ENCODE measurements around the gene TRAPPC14. TPM values are rescaled to one million over a fixed set of nuclear protein-coding genes. Genes with fewer than 3 reads are reported as not detected.
A peak's percentile ranks its signal among the peaks of the same experiment; 100 is the strongest.

TRAPPC14 gene
- total RNA-seq, 2 experiments from 2014 or later: 54.0 to 54.6 TPM

DNA sequence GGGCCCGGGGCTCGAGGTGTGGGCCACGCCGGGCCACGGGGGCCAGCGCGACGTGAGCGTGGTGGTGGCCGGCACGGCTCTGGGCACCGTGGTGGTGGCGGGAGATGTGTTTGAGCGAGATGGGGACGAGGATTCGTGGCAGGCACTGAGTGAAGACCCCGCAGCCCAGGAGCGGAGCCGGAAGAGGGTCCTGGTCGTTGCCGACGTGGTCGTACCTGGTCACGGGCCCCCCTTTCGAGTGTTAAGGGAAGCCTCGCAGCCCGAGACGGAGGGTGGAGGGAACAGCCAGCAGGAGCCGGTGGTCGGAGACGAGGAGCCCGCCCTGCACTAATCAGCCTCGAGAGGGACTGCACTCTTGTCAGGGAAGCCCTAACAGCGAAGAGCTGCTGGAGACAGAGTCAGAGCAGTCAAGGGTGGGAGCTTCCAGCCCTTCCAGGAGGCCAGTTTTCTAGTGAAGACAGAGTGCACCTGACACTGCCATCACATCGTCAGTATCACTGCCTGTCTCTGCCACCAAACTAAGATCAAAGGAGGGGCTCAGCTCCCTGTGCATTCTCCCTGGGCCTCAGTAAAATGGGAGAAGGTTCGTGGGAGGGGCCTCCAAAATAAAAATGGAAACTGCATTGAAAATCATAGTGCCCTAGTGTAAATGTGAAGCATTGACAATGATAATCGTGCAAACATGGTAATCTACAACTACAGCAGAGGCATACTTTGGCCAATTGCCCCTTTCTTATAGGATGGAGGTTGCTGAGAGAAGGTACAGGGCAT, 30.5 kb downstream of the TRAPPC14 start:
- Mint-ChIP-seq H3K27me3 (no peaks in the 10 kb centered on the region), H3K36me3 (ENCODE audit: low read depth) (peaks cover 19% of the 10 kb centered on the region), H3K4me3 (peak overlapping the region; percentile 100), H3K9me3 (no peaks in the 10 kb centered on the region), H3K4me1 (peaks cover 55% of the 10 kb centered on the region), H3K27ac (peak overlapping the region; percentile 89)
- ChIA-PET CTCF (interaction anchor here (0.5 to 5.9 kb wide), 11 partner anchors 6 to 1237 kb away, joined by 3 to 39 read pairs (median 4); partner anchors contain the start of genes CNPY4 and MCM7), POLR2A (no interaction called here)
- DNase-seq: peak; percentile 23

DNA sequence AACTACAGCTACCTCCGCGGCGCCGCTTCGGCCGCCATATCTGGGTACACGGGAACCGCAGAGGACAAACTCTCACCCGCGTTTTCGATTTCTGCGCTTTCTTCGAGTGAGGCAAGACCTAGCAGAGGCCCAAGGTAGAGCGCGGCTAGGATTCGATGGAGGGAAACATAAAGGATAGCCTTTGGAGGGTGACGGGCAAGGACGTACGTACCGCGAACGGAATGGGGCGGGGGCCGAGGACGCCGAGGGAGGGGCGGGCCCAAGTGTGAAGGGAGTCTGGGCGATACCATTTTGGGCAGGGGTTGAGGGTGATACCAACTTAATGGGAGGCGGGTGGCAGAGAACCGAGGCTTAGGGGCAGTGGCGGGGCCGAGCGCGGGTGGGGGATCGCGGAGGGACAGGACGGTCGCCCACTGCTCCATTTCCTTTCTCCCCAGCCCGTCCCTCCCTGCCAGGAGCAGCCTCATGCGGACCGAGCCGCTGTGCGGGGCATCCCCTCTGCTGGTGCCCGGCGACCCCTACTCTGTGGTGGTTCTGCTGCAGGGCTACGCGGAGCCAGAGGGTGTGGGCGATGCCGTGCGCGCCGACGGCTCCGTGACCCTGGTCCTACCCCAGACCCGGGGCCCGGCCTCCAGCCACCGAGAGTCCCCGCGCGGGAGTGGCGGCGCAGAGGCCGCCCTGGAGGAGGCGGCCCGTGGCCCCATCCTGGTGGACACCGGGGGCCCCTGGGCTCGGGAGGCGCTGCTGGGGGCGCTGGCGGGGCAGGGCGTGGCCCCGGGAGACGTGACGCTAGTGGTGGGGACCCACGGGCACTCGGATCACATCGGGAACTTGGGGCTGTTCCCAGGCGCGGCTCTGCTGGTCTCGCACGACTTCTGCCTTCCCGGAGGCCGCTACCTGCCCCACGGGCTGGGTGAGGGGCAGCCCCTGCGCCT, 31.3 kb downstream of the TRAPPC14 start, which contains the start of gene MBLAC1:
Gene MBLAC1 (plus strand): TSS at position 37 of the 935 bp plus-strand sequence. CDS start 429 bp downstream, at position 466.
- DNase-seq: peak; percentile 93
- Mint-ChIP-seq H3K27me3 (no peaks in the 10 kb centered on the region), H3K36me3 (ENCODE audit: low read depth) (peaks cover 27% of the 10 kb centered on the region), H3K9me3 (no peaks in the 10 kb centered on the region), H3K4me3 (peak within 1 kb of the TSS; percentile 100), H3K4me1 (peaks cover 51% of the 10 kb centered on the region), H3K27ac (peak within 1 kb of the TSS; percentile 100)
- CTCF ChIA-PET: interaction anchor here (0.6 to 5.9 kb wide), 12 partner anchors 13 to 497 kb away, joined by 3 to 39 read pairs (median 4); no protein-coding TSS in a partner anchor
- POLR2A ChIA-PET: interaction anchor here (0.7 kb wide), 1 partner anchor 27 kb away, joined by 3 read pairs; no protein-coding TSS in a partner anchor

DNA sequence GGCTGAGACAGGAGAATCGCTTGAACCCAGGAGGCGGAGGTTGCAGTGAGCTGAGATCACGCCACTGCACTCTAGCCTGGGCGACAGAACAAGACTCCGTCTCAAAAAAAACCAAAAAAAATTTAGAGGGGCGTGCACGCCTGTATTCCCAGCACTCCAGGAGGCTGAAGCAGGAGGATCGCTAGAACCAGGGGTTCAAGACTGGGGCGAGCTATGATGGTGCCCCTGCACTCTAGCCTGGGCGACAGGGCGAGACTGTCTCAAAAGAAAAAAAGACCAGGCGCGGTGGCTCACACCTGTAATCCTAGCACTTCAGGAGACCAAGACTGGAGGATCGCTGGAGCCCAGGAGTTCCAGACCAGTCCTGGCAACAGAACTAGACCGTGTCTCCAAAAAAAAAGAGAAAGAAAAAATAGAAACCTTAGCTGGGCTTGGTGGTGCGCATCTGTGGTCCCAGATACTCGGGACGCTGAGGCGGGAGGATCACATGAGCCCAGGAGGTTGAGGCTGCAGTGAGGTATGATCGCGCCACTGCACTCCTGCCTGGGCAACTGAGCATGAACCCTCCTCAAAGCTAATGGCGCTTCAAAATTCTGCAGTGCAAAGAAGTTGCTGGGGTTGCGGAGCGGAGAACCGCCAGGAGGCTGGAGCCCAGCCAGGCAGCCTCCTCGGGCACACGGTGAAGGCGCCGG, 32.1 kb downstream of the TRAPPC14 start:
- H3K27me3 Mint-ChIP-seq: no peaks in the 10 kb centered on the region
- no peaks in the 10 kb centered on the region for H3K9me3 Mint-ChIP-seq
- CTCF ChIA-PET: interaction anchor here (0.5 to 1.1 kb wide), 10 partner anchors 21 to 496 kb away, joined by 3 to 7 read pairs (median 4); no protein-coding TSS in a partner anchor
- no peak for DNase-seq
- peaks cover 50% of the 10 kb centered on the region for H3K4me1 Mint-ChIP-seq
- POLR2A ChIA-PET: interaction anchor here (0.6 to 0.7 kb wide), 2 partner anchors 26 to 171 kb away, joined by 3 read pairs; no protein-coding TSS in a partner anchor
- peak overlapping the region; percentile 100 for H3K27ac Mint-ChIP-seq
- peak overlapping the region; percentile 100 for H3K4me3 Mint-ChIP-seq
- H3K36me3 Mint-ChIP-seq (ENCODE audit: low read depth): peaks cover 30% of the 10 kb centered on the region

DNA sequence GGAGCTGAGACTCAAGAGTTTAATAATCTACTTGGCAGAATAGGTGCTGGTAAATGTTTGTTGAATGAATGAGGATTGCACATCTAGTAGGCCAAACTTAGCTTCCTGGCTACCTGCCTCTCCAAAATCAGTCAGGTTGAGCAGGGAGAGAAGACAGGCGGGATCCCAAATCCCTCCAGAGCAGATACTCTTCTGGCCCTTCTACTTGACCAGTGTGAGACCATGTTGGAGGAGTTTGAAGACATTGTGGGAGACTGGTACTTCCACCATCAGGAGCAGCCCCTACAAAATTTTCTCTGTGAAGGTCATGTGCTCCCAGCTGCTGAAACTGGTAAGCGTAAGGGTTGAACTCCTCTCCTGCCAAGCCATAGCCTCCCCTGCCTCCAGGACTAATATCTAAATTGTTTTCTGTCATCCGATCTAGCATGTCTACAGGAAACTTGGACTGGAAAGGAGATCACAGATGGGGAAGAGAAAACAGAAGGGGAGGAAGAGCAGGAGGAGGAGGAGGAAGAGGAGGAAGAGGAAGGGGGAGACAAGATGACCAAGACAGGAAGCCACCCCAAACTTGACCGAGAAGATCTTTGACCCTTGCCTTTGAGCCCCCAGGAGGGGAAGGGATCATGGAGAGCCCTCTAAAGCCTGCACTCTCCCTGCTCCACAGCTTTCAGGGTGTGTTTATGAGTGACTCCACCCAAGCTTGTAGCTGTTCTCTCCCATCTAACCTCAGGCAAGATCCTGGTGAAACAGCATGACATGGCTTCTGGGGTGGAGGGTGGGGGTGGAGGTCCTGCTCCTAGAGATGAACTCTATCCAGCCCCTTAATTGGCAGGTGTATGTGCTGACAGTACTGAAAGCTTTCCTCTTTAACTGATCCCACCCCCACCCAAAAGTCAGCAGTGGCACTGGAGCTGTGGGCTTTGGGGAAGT, 34.0 kb downstream of the TRAPPC14 start:
- H3K4me1 Mint-ChIP-seq: peaks cover 47% of the 10 kb centered on the region
- H3K9me3 Mint-ChIP-seq: no peaks in the 10 kb centered on the region
- ChIA-PET POLR2A (no interaction called here), CTCF (interaction anchor here (0.6 to 5.2 kb wide), 8 partner anchors 6 to 130 kb away, joined by 3 to 36 read pairs (median 4); partner anchors contain the start of genes AP4M1, MCM7 and PVRIG)
- H3K27ac Mint-ChIP-seq: peak overlapping the region; percentile 100
- no peak for DNase-seq
- peaks cover 30% of the 10 kb centered on the region for H3K36me3 Mint-ChIP-seq (ENCODE audit: low read depth)
- peak overlapping the region; percentile 100 for H3K4me3 Mint-ChIP-seq
- no peaks in the 10 kb centered on the region for H3K27me3 Mint-ChIP-seq

DNA sequence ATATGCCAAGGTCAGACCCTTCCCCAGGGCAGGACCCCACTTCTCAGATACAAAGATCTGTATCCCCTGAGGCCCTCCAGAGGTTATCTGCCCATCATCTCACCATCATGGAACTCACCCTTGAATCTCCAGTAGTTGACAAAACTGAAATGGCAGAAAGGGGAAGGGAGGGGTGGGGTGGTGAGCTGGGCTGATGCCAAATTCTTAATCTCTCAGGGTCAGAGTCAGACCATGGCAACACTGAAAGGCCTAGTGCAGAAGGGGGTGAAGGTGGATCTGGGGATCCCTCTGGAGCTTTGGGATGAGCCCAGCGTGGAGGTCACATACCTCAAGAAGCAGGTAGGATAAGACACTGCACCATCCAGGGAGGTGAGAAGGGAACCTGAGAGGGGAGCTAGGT, 36.0 kb downstream of the TRAPPC14 start:
- DNase-seq: no peak
- H3K27ac Mint-ChIP-seq: peak overlapping the region; percentile 19
- no peaks in the 10 kb centered on the region for H3K27me3 Mint-ChIP-seq
- H3K4me3 Mint-ChIP-seq: no peak overlapping the region
- CTCF ChIA-PET: interaction anchor here (0.6 to 5.2 kb wide), 3 partner anchors 8 to 447 kb away, joined by 3 to 36 read pairs (median 4); no protein-coding TSS in a partner anchor
- peaks cover 37% of the 10 kb centered on the region for H3K36me3 Mint-ChIP-seq (ENCODE audit: low read depth)
- H3K4me1 Mint-ChIP-seq: peaks cover 49% of the 10 kb centered on the region
- POLR2A ChIA-PET: no interaction called here
- no peaks in the 10 kb centered on the region for H3K9me3 Mint-ChIP-seq

DNA sequence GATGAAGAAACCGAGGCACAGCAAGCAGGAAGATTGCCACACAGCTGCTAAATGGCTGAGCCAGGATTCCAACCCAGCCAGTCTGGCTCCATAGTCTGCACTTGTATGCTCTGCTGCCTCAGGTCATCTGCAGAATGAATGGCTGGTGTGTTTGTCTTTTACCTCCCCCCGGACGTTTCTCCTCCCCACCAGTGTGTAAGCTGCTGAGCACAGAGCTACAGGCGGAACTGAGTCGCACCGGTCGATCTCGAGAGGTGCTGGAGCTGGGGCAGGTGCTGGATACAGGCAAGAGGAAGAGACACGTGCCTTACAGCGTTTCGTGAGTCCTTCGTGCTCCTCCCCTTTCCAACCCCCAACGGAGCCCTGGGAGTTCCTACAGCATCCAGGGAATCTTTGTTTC, 36.5 kb downstream of the TRAPPC14 start:
- Mint-ChIP-seq H3K36me3 (ENCODE audit: low read depth) (peaks cover 37% of the 10 kb centered on the region), H3K27ac (no peak overlapping the region), H3K4me1 (peaks cover 49% of the 10 kb centered on the region), H3K4me3 (no peak overlapping the region), H3K9me3 (no peaks in the 10 kb centered on the region), H3K27me3 (no peaks in the 10 kb centered on the region)
- ChIA-PET POLR2A (no interaction called here), CTCF (interaction anchor here (0.6 to 5.2 kb wide), 5 partner anchors 9 to 446 kb away, joined by 3 to 36 read pairs (median 4); partner anchors contain the start of genes AP4M1, MCM7 and ZCWPW1)
- no peak for DNase-seq

DNA sequence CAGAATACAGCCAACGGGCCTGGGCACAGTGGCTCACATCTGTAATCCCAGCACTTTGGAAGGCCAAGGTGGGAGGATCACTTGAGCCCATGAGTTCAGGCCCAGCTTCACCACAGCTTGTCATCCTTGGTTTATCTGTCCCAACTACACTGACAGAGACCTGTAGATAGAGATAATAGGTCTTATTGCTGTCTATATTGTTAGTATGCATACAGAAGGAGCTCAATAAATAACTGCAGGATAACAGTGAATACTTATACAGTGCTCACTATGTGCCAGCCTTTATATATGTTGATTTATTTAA, 37.8 kb downstream of the TRAPPC14 start:
- CTCF ChIA-PET: interaction anchor here (0.7 to 5.2 kb wide), 5 partner anchors 10 to 308 kb away, joined by 3 to 36 read pairs (median 3); partner anchors contain the start of genes AP4M1, MCM7 and ZCWPW1
- Mint-ChIP-seq H3K27ac (peak overlapping the region; percentile 99), H3K9me3 (no peaks in the 10 kb centered on the region), H3K36me3 (ENCODE audit: low read depth) (peaks cover 31% of the 10 kb centered on the region), H3K4me1 (peaks cover 38% of the 10 kb centered on the region), H3K4me3 (peak overlapping the region; percentile 83), H3K27me3 (no peaks in the 10 kb centered on the region)
- POLR2A ChIA-PET: no interaction called here
- no peak for DNase-seq

DNA sequence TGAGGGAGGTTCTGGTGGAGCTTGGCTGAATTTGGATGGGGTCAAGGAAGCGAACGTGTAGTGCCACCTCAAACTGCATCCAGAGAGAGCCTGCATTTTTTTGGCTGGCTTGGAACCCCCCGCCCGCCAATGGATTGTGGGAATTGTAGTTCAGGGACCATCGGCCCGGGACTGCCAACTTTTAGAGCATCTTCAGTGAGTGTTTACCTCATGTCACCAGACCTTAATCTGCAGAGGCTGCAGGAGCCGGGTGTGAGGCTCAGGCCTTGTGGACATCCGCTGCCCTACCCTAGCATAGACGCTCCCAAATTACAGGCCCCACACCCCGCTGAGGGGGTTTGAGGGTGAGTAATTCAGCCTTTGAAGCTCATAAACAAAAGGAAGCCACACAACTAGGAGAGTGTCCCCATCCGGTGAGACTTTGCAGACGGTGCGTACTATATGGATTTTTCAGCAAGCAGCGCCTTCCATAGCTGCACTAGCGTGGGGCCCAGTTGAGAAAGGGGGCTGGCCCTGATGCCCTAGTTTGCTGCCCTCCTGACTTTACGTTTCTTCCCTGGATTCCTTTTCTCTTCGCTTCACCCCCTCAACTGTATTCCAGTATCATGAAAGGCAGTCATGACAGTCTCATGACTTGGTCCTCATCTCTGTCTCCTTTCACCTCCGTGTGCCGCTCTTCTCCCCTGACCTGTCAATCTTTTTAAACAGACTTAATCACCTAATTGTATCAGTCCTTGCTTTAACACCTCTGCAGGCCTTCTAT, 38.4 kb downstream of the TRAPPC14 start:
- Mint-ChIP-seq H3K4me1 (peaks cover 34% of the 10 kb centered on the region), H3K4me3 (peak overlapping the region; percentile 83), H3K27ac (peak overlapping the region; percentile 99), H3K9me3 (no peaks in the 10 kb centered on the region), H3K36me3 (ENCODE audit: low read depth) (peaks cover 30% of the 10 kb centered on the region), H3K27me3 (no peaks in the 10 kb centered on the region)
- CTCF ChIA-PET: interaction anchor here (0.7 to 5.2 kb wide), 4 partner anchors 11 to 38 kb away, joined by 3 to 36 read pairs (median 4); partner anchors contain the start of genes AP4M1 and MCM7
- POLR2A ChIA-PET: no interaction called here
- peak; percentile 77 for DNase-seq

DNA sequence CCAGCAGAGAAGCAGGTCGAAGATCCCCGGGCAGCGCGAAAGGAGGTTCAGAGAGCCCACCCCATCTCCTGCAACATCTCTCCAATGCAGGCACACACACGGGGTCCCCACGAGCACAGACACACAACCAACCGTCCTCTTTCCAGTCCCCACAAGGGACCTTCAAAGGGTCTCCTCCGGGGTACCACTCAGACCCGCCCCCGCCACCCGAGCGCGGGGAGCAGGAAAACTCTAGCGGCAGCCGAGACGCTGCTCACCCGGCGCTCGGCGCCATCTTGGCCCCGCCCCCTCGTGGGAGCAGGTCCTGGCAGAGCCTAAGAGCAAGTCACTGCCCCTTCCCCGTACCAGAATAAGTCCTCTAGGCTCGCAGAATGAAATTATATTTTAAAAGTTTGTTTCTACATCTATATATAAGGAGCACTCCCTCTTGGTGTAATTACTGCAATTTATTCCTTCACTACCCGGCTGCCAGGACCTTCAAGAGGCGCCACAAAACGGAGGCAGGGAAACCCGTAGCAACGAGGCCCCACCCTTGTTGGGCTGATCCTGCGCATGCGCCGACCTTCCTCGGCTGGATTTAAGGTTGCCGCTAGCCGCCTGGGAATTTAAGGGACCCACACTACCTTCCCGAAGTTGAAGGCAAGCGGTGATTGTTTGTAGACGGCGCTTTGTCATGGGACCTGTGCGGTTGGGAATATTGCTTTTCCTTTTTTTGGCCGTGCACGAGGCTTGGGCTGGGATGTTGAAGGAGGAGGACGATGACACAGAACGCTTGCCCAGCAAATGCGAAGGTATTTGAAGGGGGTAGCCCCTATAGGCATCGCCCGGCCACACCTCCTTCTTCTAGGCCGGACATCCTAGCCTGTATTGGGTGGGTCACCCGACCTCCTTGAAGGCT, 39.2 kb downstream of the TRAPPC14 start, which contains the start of the genes CNPY4 and TAF6:
Gene CNPY4 (plus strand): TSS at position 563 of the 898 bp plus-strand sequence. CDS start 111 bp downstream, at position 674.
Gene TAF6 (minus strand): TSS at position 287 of the 898 bp plus-strand sequence. CDS start 5,149 bp downstream, outside the sequence.
- CTCF ChIA-PET: interaction anchor here (5.2 kb wide), 1 partner anchor 11 kb away, joined by 36 read pairs; no protein-coding TSS in a partner anchor

More for the DNA sequence above, 39.2 kb downstream of the TRAPPC14 start, which contains the start of the genes CNPY4 and TAF6:
- peak; percentile 96 for DNase-seq
- Mint-ChIP-seq H3K36me3 (ENCODE audit: low read depth) (peaks cover 22% of the 10 kb centered on the region), H3K27ac (peak within 1 kb of the TSS; percentile 99), H3K4me1 (peaks cover 26% of the 10 kb centered on the region), H3K27me3 (no peaks in the 10 kb centered on the region), H3K9me3 (no peaks in the 10 kb centered on the region), H3K4me3 (peak within 1 kb of the TSS; percentile 83)
- POLR2A ChIA-PET: no interaction called here
